Stimulated activated memory B cell treated with anti-CD40 and anti-IgM and Interleukin-4, amounts not matched to agents 10 μg/mL and 1 μg/mL and 100 μg/mL, for 72 hours (primary cell): Measurements from ENCODE around the gene SPINDOC.
A peak's percentile ranks its signal among the peaks of the same experiment; 100 is the strongest.
"Not testable (repeated sequence)": the region's sequence is repeated elsewhere in the genome, so short reads cannot be mapped to it uniquely, and the experiment has no call there.

ENCODE experiments used
- ATAC-seq: fragments of 150-1000 bp; cut with Tn5 transposase; 2 replicates; pipeline ENCODE4 v1.10.0; 2021
- H3K27ac Mint-ChIP-seq: one replicate; pipeline ENCODE4 v1.8.0; 2022; ENCODE audit warnings: mild to moderate bottlenecking, mixed read lengths
- H3K27me3 Mint-ChIP-seq: one replicate; pipeline ENCODE4 v1.8.0; 2022; ENCODE audit warnings: mixed read lengths
- H3K36me3 Mint-ChIP-seq: one replicate; pipeline ENCODE4 v1.8.0; 2022; ENCODE audit warnings: mixed read lengths
- H3K4me1 Mint-ChIP-seq: one replicate; pipeline ENCODE4 v1.8.0; 2022; ENCODE audit warnings: mixed read lengths
- H3K4me3 Mint-ChIP-seq: one replicate; pipeline ENCODE4 v1.8.0; 2022; ENCODE audit warnings: mild to moderate bottlenecking, moderate library complexity, mixed read lengths
- H3K9me3 Mint-ChIP-seq: one replicate; pipeline ENCODE4 v1.8.0; 2022; ENCODE audit warnings: mixed read lengths

The SPINDOC gene

GRCh38 chr11:63850920-63851319 is 37.7 kb downstream of the SPINDOC start:
- ATAC-seq, result no peak
- Mint-ChIP-seq H3K36me3 (peaks cover 19% of the 10 kb centered on the region), H3K27me3 (no peaks in the 10 kb centered on the region), H3K27ac (peak overlapping the region; percentile 20), H3K4me3 (peak overlapping the region; percentile 57), H3K9me3 (no peaks in the 10 kb centered on the region), H3K4me1 (peaks cover 47% of the 10 kb centered on the region)

DNA sequence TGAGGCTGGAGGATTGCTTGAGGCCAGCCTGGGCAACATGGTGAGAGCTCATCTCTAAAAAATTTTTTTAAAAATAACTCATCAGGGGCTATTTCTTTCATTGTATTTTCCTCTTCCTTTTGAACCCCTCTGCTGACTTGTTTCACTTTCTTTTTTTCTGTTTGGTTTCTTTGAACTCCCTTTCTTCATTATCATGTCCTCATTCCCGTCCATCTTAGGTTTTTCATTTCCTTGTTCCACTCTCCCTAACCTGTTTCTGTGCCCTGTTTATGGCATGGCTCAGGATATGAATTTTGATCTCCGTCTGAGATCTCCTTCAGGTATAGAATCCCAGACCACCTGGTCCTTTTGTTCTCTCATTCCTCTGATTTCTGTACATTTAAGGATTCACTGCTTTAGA is 38.1 kb downstream of the SPINDOC start:
- Mint-ChIP-seq H3K4me3 (peak overlapping the region; percentile 57), H3K4me1 (peaks cover 46% of the 10 kb centered on the region), H3K36me3 (peaks cover 19% of the 10 kb centered on the region), H3K9me3 (no peaks in the 10 kb centered on the region), H3K27me3 (no peaks in the 10 kb centered on the region), H3K27ac (peak overlapping the region; percentile 20)
- no peak for ATAC-seq

GRCh38 chr11:63853476-63853875 is 40.2 kb downstream of the SPINDOC start:
- Mint-ChIP-seq H3K9me3 (no peaks in the 10 kb centered on the region), H3K4me1 (peaks cover 42% of the 10 kb centered on the region), H3K4me3 (no peak overlapping the region), H3K27ac (no peak overlapping the region), H3K27me3 (no peaks in the 10 kb centered on the region), H3K36me3 (peaks cover 26% of the 10 kb centered on the region)
- no peak for ATAC-seq

- peaks cover 54% of the 10 kb centered on the region for H3K4me1 Mint-ChIP-seq
- H3K9me3 Mint-ChIP-seq, result no peaks in the 10 kb centered on the region
- H3K27ac Mint-ChIP-seq, result no peak overlapping the region
- peaks cover 29% of the 10 kb centered on the region for H3K36me3 Mint-ChIP-seq
- H3K4me3 Mint-ChIP-seq, result no peak overlapping the region
- ATAC-seq, result no peak
- H3K27me3 Mint-ChIP-seq, result no peaks in the 10 kb centered on the region
Observed at GRCh38 chr11:63854696-63855095, 41.4 kb downstream of the SPINDOC start.

GRCh38 chr11:63855975-63856374 is 42.7 kb downstream of the SPINDOC start:
- H3K9me3 Mint-ChIP-seq, result no peaks in the 10 kb centered on the region
- H3K27ac Mint-ChIP-seq, result no peak overlapping the region
- H3K4me3 Mint-ChIP-seq, result no peak overlapping the region
- peaks cover 47% of the 10 kb centered on the region for H3K4me1 Mint-ChIP-seq
- H3K36me3 Mint-ChIP-seq, result peaks cover 28% of the 10 kb centered on the region
- ATAC-seq, result no peak
- H3K27me3 Mint-ChIP-seq, result no peaks in the 10 kb centered on the region

- H3K4me1 Mint-ChIP-seq, result peaks cover 39% of the 10 kb centered on the region
- H3K4me3 Mint-ChIP-seq, result no peak overlapping the region
- peak overlapping the region; percentile 32 for H3K27ac Mint-ChIP-seq
- no peaks in the 10 kb centered on the region for H3K27me3 Mint-ChIP-seq
- ATAC-seq, result no peak
- peaks cover 28% of the 10 kb centered on the region for H3K36me3 Mint-ChIP-seq
- H3K9me3 Mint-ChIP-seq, result no peaks in the 10 kb centered on the region
Observed at GRCh38 chr11:63858628-63859550, 45.6 kb downstream of the SPINDOC start.

DNA sequence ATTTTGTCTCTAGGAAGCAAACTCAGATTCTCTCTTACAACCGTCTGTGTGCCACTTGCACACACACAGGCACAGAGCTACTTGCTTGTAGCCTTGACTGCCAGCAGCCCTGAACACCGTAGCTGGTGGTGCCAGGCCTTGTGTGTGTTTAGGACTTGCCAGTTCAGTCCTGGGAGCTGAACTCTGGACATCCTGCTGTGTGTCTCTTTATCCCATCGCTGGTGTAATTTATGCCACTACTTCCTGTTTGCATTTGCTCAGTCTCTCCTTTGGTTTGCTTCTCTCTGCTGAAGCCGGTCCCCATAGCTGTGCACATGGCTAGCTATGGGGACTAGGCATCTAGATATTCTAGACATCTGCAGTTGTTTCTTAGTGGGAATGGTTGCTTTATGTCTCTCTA is 49.7 kb downstream of the SPINDOC start:
- ATAC-seq, result no peak
- no peaks in the 10 kb centered on the region for H3K27me3 Mint-ChIP-seq
- H3K9me3 Mint-ChIP-seq, result no peaks in the 10 kb centered on the region
- peaks cover 16% of the 10 kb centered on the region for H3K36me3 Mint-ChIP-seq
- H3K27ac Mint-ChIP-seq, result no peak overlapping the region
- peaks cover 53% of the 10 kb centered on the region for H3K4me1 Mint-ChIP-seq
- no peak overlapping the region for H3K4me3 Mint-ChIP-seq

GRCh38 chr11:63863620-63864019 is 50.4 kb downstream of the SPINDOC start:
- H3K4me3 Mint-ChIP-seq, result not testable (repeated sequence)

GRCh38 chr11:63866211-63866610 is 53.0 kb downstream of the SPINDOC start:
- H3K27ac Mint-ChIP-seq, result peak overlapping the region; percentile 25
- H3K9me3 Mint-ChIP-seq, result no peaks in the 10 kb centered on the region
- H3K27me3 Mint-ChIP-seq, result no peaks in the 10 kb centered on the region
- peak overlapping the region; percentile 37 for H3K4me3 Mint-ChIP-seq
- peak; percentile 87 for ATAC-seq
- H3K4me1 Mint-ChIP-seq, result peaks cover 68% of the 10 kb centered on the region
- peaks cover 17% of the 10 kb centered on the region for H3K36me3 Mint-ChIP-seq

More at GRCh38 chr11:63863620-63864019, 50.4 kb downstream of the SPINDOC start:
- not testable (repeated sequence) for ATAC-seq, H3K9me3 Mint-ChIP-seq, H3K27ac Mint-ChIP-seq, H3K27me3 Mint-ChIP-seq
- Mint-ChIP-seq H3K4me1 (peaks cover 55% of the 10 kb centered on the region), H3K36me3 (peaks cover 22% of the 10 kb centered on the region)

- H3K4me3 Mint-ChIP-seq, result no peak overlapping the region
- H3K36me3 Mint-ChIP-seq, result peaks cover 15% of the 10 kb centered on the region
- H3K4me1 Mint-ChIP-seq, result peaks cover 73% of the 10 kb centered on the region
- no peaks in the 10 kb centered on the region for H3K9me3 Mint-ChIP-seq
- no peaks in the 10 kb centered on the region for H3K27me3 Mint-ChIP-seq
- no peak for ATAC-seq
- peak overlapping the region; percentile 23 for H3K27ac Mint-ChIP-seq
Observed at GRCh38 chr11:63867511-63867910, 54.3 kb downstream of the SPINDOC start.

GRCh38 chr11:63868399-63869064 is 55.3 kb downstream of the SPINDOC start:
- Mint-ChIP-seq H3K27me3 (no peaks in the 10 kb centered on the region), H3K9me3 (no peaks in the 10 kb centered on the region), H3K27ac (no peak overlapping the region), H3K36me3 (peaks cover 9% of the 10 kb centered on the region), H3K4me1 (peaks cover 74% of the 10 kb centered on the region), H3K4me3 (no peak overlapping the region)
- no peak for ATAC-seq

DNA sequence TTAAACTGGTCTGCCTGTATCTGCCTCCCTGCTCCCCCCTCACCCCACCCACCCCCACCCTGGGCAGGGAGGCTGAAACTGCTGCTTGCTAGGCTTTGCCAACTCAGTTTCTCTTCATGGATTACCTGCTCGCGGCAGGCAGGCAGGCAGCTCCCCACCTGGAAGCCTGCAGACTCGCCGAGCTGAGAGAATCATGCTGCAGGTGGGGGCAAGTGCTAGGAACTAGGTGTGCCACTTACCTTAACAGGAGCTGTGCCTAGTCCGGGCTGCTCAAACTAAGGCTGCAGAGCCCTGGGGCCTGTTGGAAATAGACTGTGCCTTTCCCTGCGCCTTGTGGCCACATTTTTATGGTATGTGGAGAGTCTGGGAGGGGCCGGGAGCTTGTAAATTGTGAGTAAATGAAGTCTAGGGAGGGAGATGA is 55.9 kb downstream of the SPINDOC start:
- no peak overlapping the region for H3K4me3 Mint-ChIP-seq
- no peak for ATAC-seq
- no peaks in the 10 kb centered on the region for H3K9me3 Mint-ChIP-seq
- peaks cover 79% of the 10 kb centered on the region for H3K4me1 Mint-ChIP-seq
- H3K27ac Mint-ChIP-seq, result peak overlapping the region; percentile 73
- H3K27me3 Mint-ChIP-seq, result no peaks in the 10 kb centered on the region
- H3K36me3 Mint-ChIP-seq, result peaks cover 9% of the 10 kb centered on the region

DNA sequence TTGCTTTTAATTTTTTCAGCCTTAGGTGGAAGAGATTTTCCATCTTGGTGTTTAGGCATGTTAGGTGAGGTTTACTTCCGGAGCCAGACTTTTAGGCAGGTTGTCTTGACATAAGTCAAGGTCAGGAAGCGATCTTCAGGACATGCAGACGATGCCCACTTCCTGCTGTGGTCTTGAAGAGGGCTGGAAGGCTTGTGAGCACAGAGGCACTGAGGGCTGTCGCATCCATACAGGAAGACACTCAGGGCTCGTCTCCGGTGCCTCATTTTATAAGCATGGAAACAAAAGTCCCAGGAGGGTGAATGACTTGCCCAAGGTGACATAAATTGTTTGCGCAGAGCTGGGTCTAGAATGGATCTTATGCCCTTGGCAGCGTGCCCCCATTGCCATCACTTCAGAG is 56.4 kb downstream of the SPINDOC start:
- Mint-ChIP-seq H3K27me3 (no peaks in the 10 kb centered on the region), H3K4me1 (peaks cover 83% of the 10 kb centered on the region), H3K9me3 (no peaks in the 10 kb centered on the region), H3K36me3 (peaks cover 9% of the 10 kb centered on the region), H3K27ac (peak overlapping the region; percentile 73), H3K4me3 (no peak overlapping the region)
- ATAC-seq, result no peak

DNA sequence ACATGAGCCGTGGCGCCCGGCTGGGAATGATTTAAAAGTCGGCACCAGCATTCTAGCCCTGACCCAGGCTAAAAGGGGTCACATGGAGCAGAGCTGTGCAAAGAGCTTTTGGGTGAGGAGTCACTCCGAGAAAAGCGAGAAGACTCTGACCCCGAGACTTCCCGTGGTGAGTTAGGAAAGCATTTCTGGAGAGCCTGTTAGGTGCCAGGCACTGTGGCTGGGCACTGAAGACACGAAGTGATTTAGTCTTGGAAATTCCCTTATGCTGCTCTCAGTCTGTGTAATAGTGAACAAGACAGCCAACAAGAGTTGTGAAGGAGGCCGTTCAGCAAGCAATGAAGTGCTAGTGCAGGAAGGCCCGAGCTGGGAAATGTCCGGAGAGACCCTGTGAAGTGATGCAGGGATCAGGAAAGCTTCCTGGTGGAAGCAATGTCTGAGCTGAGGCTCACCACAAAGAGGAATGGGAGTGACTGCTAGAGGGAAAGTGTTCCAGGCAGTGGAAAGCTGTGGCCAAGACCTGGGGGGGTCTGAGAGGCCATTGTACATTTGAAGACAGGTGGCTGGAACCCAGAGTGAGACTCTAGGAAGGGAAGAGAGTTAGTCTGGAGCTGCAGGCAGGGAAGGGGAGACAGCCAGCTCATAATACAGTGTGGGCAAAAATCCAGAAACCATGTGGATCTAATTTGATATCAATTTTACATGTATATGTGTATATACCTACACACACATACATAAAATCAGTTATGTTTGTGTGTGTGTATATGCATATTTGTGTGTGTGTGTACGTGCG is 57.3 kb downstream of the SPINDOC start:
- H3K36me3 Mint-ChIP-seq, result peaks cover 13% of the 10 kb centered on the region
- H3K4me3 Mint-ChIP-seq, result peak overlapping the region; percentile 38
- peak overlapping the region; percentile 73 for H3K27ac Mint-ChIP-seq
- no peaks in the 10 kb centered on the region for H3K27me3 Mint-ChIP-seq
- peak; percentile 41 for ATAC-seq
- no peaks in the 10 kb centered on the region for H3K9me3 Mint-ChIP-seq
- peaks cover 80% of the 10 kb centered on the region for H3K4me1 Mint-ChIP-seq
